HCT116 (cell line): ENCODE measurements around the gene SRPX. TPM values are rescaled to one million over a fixed set of nuclear protein-coding genes. Genes with fewer than 3 reads are reported as not detected.

Experiments
- ATAC-seq: fragments of 200-7000 bp; cut with Tn5 transposase; 2 replicates; pipeline ENCODE4 v1.9.1; 2020; ENCODE audit warnings: mild to moderate bottlenecking, moderate library complexity
- BruUV-seq: library from RNA; stranded (reverse); fragments of 400-500 nt; replicated peaks from 2 replicates; lab custom pipeline; 2021; lab: Mats Ljungman, UMichigan
- CTCF ChIA-PET: fragments of 300-600 bp; sonication (Branson Sonifier 250); formaldehyde crosslinking; loops from one replicate; lab custom pipeline; 2021; ENCODE audit warnings: antibody characterized with exemption; lab: Charles Lee
- POLR2A ChIA-PET: fragments of 300-600, 350-600 bp; sonication (Branson Sonifier 250); formaldehyde crosslinking; loops from one replicate; lab custom pipeline; 2021; ENCODE audit warnings: antibody characterized with exemption; lab: Charles Lee
- RAD21 ChIA-PET, 2 experiments: fragments of 300-600 bp; sonication (Branson Sonifier 250); formaldehyde crosslinking; loops; one replicate each; lab custom pipeline; 2023; ENCODE audit warnings: low total read pairs in 2 of 2; ENCODE audit not compliant: uncharacterized antibody in 2 of 2, unreplicated experiment in 2 of 2, low non-redundant PET in 1 of 2; lab: Charles Lee
- DNase-seq: peaks from one replicate; pipeline ENCODE4 v3.0.0-alpha.2; 2010; ENCODE audit warnings: low read depth, low spot score
- H2AFZ ChIP-seq: fragments of 200-600 bp; shearing (Covaris generic), sonication (generic); 2 replicates; pipeline ENCODE4 v1.6.1; 2017; ENCODE audit warnings: low read depth, mixed run types, mixed read lengths, antibody characterized with exemption, low read length; ENCODE audit not compliant: poor library complexity, severe bottlenecking
- H3K27ac ChIP-seq: 2 replicates; pipeline ENCODE4 v1.5.1; 2012; ENCODE audit warnings: low read depth, low read length
- H3K27me3 ChIP-seq: fragments of 200-600 bp; sonication (generic); 2 replicates; pipeline ENCODE4 v1.6.1; 2016; ENCODE audit warnings: mixed run types, low read length, mixed read lengths; ENCODE audit not compliant: insufficient read depth
- H3K36me3 ChIP-seq, 2 experiments: fragments of 200-500 bp in 1 of 2; fragments of 200-600 bp in 1 of 2; sonication (Bioruptor generic) in 1 of 2; sonication (generic) in 1 of 2; 2 replicates each; pipeline versions ENCODE4 v1.5.1 to v1.6.1; 2014 to 2016; ENCODE audit warnings: low read length in 2 of 2, inconsistent platforms in 1 of 2, mixed read lengths in 1 of 2, mixed run types in 1 of 2; ENCODE audit not compliant: insufficient read depth in 2 of 2, control insufficient read depth in 1 of 2
- H3K4me1 ChIP-seq, 2 experiments: fragments of 200-600 bp in 1 of 2; sonication (generic) in 1 of 2; 2 replicates each; pipeline versions ENCODE4 v1.5.1 to v1.6.1; 2012 to 2017; ENCODE audit warnings: low read length in 2 of 2, inconsistent platforms in 1 of 2, mild to moderate bottlenecking in 1 of 2, mixed read lengths in 1 of 2, mixed run types in 1 of 2, moderate library complexity in 1 of 2; ENCODE audit not compliant: insufficient read depth in 2 of 2, control insufficient read depth in 1 of 2
- H3K4me2 ChIP-seq: fragments of 200-600 bp; sonication (generic); 2 replicates; pipeline ENCODE4 v1.6.1; 2017; ENCODE audit warnings: mixed run types, low read length, mixed read lengths
- H3K4me3 ChIP-seq, 2 experiments: fragments of 200-600 bp in 1 of 2; sonication (generic) in 1 of 2; replicated peaks in 1 of 2; 2 replicates each; pipeline ENCODE4 v1.5.1; 2011 to 2016; ENCODE audit warnings: low read length in 2 of 2, control low read depth in 1 of 2, low read depth in 1 of 2, mild to moderate bottlenecking in 1 of 2, mixed read lengths in 1 of 2, mixed run types in 1 of 2
- H3K79me2 ChIP-seq: fragments of 200-600 bp; sonication (generic); 2 replicates; pipeline ENCODE4 v1.6.1; 2017; ENCODE audit warnings: mild to moderate bottlenecking, mixed run types, low read length, moderate library complexity, mixed read lengths; ENCODE audit not compliant: insufficient read depth
- H3K9ac ChIP-seq: fragments of 200-600 bp; sonication (generic); 2 replicates; pipeline ENCODE4 v1.6.1; 2016; ENCODE audit warnings: low read length, mixed read lengths
- H3K9me2 ChIP-seq: fragments of 200-600 bp; sonication (generic), shearing (Covaris generic); 2 replicates; pipeline ENCODE4 v1.6.1; 2017; ENCODE audit warnings: mixed run types, mild to moderate bottlenecking, moderate library complexity; ENCODE audit not compliant: insufficient read depth
- H3K9me3 ChIP-seq, 2 experiments: fragments of 200-500 bp in 1 of 2; fragments of 200-600 bp in 1 of 2; sonication (Bioruptor generic) in 1 of 2; sonication (generic) in 1 of 2; 2 replicates each; pipeline ENCODE4 v1.6.1; 2014 to 2017; ENCODE audit warnings: low read length in 2 of 2, mixed read lengths in 2 of 2, inconsistent platforms in 1 of 2, low read depth in 1 of 2, mild to moderate bottlenecking in 1 of 2, mixed run types in 1 of 2, moderate library complexity in 1 of 2; ENCODE audit not compliant: control insufficient read depth in 1 of 2, insufficient read depth in 1 of 2
- H4K20me1 ChIP-seq: fragments of 200-600 bp; sonication (generic), shearing (Covaris generic); 2 replicates; pipeline ENCODE4 v1.6.1; 2017; ENCODE audit warnings: mixed run types, mild to moderate bottlenecking, moderate library complexity; ENCODE audit not compliant: insufficient read depth
- CTCF ChIP-seq, 3 experiments: fragments of 200-600 bp in 1 of 3; sonication (generic) in 1 of 3; IDR thresholded peaks in 2 of 3; conservative IDR thresholded peaks in 1 of 3; 2 replicates each; pipeline ENCODE4 v1.5.1; 2012 to 2017; ENCODE audit warnings: low read depth in 2 of 3, low read length in 2 of 3, antibody characterized with exemption in 1 of 3, borderline replicate concordance in 1 of 3, control low read depth in 1 of 3, mild to moderate bottlenecking in 1 of 3, mixed read lengths in 1 of 3, mixed run types in 1 of 3, moderate library complexity in 1 of 3; ENCODE audit not compliant: insufficient read depth in 1 of 3
- ELF1 ChIP-seq: IDR thresholded peaks from 2 replicates; pipeline ENCODE4 v1.6.1; 2012; ENCODE audit warnings: low read depth, borderline replicate concordance
- EZH2 ChIP-seq: fragments of 200-600 bp; sonication (generic); IDR thresholded peaks from 2 replicates; pipeline ENCODE4 v1.6.1; 2017; ENCODE audit warnings: antibody characterized with exemption, mixed run types
- EZH2phosphoT487 ChIP-seq: fragments of 200-600 bp; IDR thresholded peaks from 2 replicates; pipeline ENCODE4 v1.6.1; 2018; ENCODE audit warnings: antibody characterized with exemption, borderline replicate concordance
- RAD21 ChIP-seq: IDR thresholded peaks from 2 replicates; pipeline ENCODE4 v1.6.1; 2012; ENCODE audit warnings: low read depth, mild to moderate bottlenecking
- SIN3A ChIP-seq: IDR thresholded peaks from 2 replicates; pipeline ENCODE4 v1.6.1; 2012; ENCODE audit warnings: low read depth
- SP1 ChIP-seq: IDR thresholded peaks from 2 replicates; pipeline ENCODE4 v1.6.1; 2012; ENCODE audit warnings: low read depth
- SRF ChIP-seq: IDR thresholded peaks from 2 replicates; pipeline ENCODE4 v1.6.1; 2012; ENCODE audit warnings: low read depth
- TCF7L2 ChIP-seq: IDR thresholded peaks from 2 replicates; pipeline ENCODE4 v1.7.0; 2011; ENCODE audit warnings: borderline replicate concordance, inconsistent platforms; ENCODE audit not compliant: insufficient read depth, insufficient read length; ENCODE audit errors: extremely low read depth
- YY1 ChIP-seq: IDR thresholded peaks from 2 replicates; pipeline ENCODE4 v1.6.1; 2011; ENCODE audit warnings: low read length, low read depth, moderate library complexity, mild to moderate bottlenecking; ENCODE audit not compliant: insufficient replicate concordance; ENCODE audit errors: extremely low read depth
- ZNF274 ChIP-seq: fragments of 200-500 bp; sonication (Bioruptor generic); IDR thresholded peaks from 2 replicates; pipeline ENCODE4 v1.6.1; 2014; ENCODE audit warnings: mild to moderate bottlenecking, low read depth, low read length, inconsistent platforms
- intact Hi-C: fragments of 100-400 bp; cut with micrococcal nuclease; formaldehyde crosslinking; loops from 2 replicates; pipeline ENCODE4 v1.10.0; 2022
- total RNA-seq: library from RNA; stranded (reverse); gene quantifications from one replicate; pipeline ENCODE4 v1.2.1, GENCODE V29; 2021; ENCODE audit not compliant: unreplicated experiment

The SRPX gene
- total RNA-seq, 1 experiment from 2014 or later = 18.2 TPM

- ATAC-seq (peak; percentile 86), DNase-seq (peak; percentile 24)
- H3K27me3 ChIP-seq = no peaks in the 10 kb centered on the region
- CTCF ChIA-PET = interaction anchor here (1.0 to 1.2 kb wide), 3 partner anchors 350 to 665 kb away, joined by 3 to 5 read pairs (median 4); no protein-coding TSS in a partner anchor
- no peak overlapping the region for H3K9ac ChIP-seq
- RAD21 ChIA-PET = no interaction called here
- H2AFZ ChIP-seq = no peak overlapping the region
- POLR2A ChIA-PET = no interaction called here
- no peaks in the 10 kb centered on the region for H3K79me2 ChIP-seq
- no peak overlapping the region for H3K4me3 ChIP-seq
- BruUV-seq = no TSS peak
- H3K27ac ChIP-seq = no peak overlapping the region
- no peak overlapping the region for H3K4me2 ChIP-seq
- no peak for TF ChIP-seq ELF1
- TF ChIP-seq SIN3A = no peak
- TF ChIP-seq CTCF (IDR thresholded peaks at IDR 0.05 in 2 of 3, conservative IDR thresholded peaks at IDR 0.05 in 1 of 3; ENCODE audit: borderline replicate concordance in 1 of 3, insufficient read depth in 1 of 3, low read depth in 2 of 3, low read length in 2 of 3) = peak; percentile 42 to 60 (median 56); a peak in 5 of 6 replicates
- peak; percentile 78 for TF ChIP-seq RAD21
- TF ChIP-seq EZH2phosphoT487 = no peak
- no peaks in the 10 kb centered on the region for H3K9me2 ChIP-seq
- no peaks in the 10 kb centered on the region for H4K20me1 ChIP-seq
- intact Hi-C loops = loop anchor here (1.0 to 5.0 kb wide), 5 partner anchors 249 to 1268 kb away; partner anchors contain the start of gene LANCL3
- H3K36me3 ChIP-seq = no peaks in the 10 kb centered on the region
- H3K9me3 ChIP-seq = no peaks in the 10 kb centered on the region
- H3K4me1 ChIP-seq = no peaks in the 10 kb centered on the region
Measured at GRCh38 chrX:38175139-38175538, 45.5 kb downstream of the SRPX start.

- Histone ChIP-seq H3K27me3 (no peaks in the 10 kb centered on the region), H3K4me3 (no peak overlapping the region), H3K9me3 (no peaks in the 10 kb centered on the region), H3K4me2 (no peak overlapping the region), H3K79me2 (no peaks in the 10 kb centered on the region), H4K20me1 (no peaks in the 10 kb centered on the region), H2AFZ (no peak overlapping the region), H3K9me2 (no peaks in the 10 kb centered on the region), H3K27ac (no peak overlapping the region), H3K36me3 (no peaks in the 10 kb centered on the region), H3K4me1 (no peaks in the 10 kb centered on the region), H3K9ac (no peak overlapping the region)
- CTCF ChIA-PET = no interaction called here
- RAD21 ChIA-PET = no interaction called here
- DNase-seq (no peak), ATAC-seq (no peak)
- intact Hi-C loops = no loop called here
- POLR2A ChIA-PET = no interaction called here
- BruUV-seq = no TSS peak
- TF ChIP-seq SP1 = no peak
- no peak for TF ChIP-seq EZH2phosphoT487
- TF ChIP-seq YY1 = no peak
- TF ChIP-seq SIN3A = no peak
- TF ChIP-seq TCF7L2 = no peak
- TF ChIP-seq EZH2 = no peak
- TF ChIP-seq CTCF (IDR thresholded peaks at IDR 0.05 in 2 of 3, conservative IDR thresholded peaks at IDR 0.05 in 1 of 3; ENCODE audit: borderline replicate concordance in 1 of 3, insufficient read depth in 1 of 3, low read depth in 2 of 3, low read length in 2 of 3) = no peak
- no peak for TF ChIP-seq SRF
- TF ChIP-seq ZNF274 = no peak
Measured at GRCh38 chrX:38172596-38172995, 48.1 kb downstream of the SRPX start.
